Stimulated activated CD4-positive, alpha-beta T cell treated with anti-CD3 and anti-CD28 coated beads, Interleukin-2, amount 100 ng/mL, for 24 hours (primary cell): ENCODE data around the gene PRR29.
A peak's percentile ranks its signal among the peaks of the same experiment; 100 is the strongest.
"Not testable (repeated sequence)": the region's sequence is repeated elsewhere in the genome, so short reads cannot be mapped to it uniquely, and the experiment has no call there.

Experiments
- DNase-seq, 2 donors: peaks; one replicate each; pipeline ENCODE4 v3.0.0-alpha.2; 2020

PRR29 gene

DNA sequence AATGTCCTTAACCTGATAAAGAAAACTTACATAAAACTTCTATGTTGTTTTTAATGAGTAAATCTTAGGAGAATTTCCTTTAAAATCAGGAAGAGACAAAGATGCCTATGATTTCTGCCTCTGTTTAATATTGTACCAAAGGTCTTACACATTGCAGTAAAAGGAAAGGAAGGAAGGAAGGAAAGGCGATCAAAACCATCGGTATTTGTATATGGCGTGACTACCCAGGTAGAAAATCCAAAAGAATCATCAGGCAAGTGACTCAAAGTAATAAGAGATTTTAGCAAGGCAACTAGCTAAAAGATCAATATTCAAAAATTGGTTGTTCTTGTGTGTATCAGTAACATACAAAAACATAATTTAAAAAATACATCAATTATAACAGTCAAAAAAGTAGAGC, 18.8 kb downstream of the PRR29 start:
- DNase-seq: no peak

DNA sequence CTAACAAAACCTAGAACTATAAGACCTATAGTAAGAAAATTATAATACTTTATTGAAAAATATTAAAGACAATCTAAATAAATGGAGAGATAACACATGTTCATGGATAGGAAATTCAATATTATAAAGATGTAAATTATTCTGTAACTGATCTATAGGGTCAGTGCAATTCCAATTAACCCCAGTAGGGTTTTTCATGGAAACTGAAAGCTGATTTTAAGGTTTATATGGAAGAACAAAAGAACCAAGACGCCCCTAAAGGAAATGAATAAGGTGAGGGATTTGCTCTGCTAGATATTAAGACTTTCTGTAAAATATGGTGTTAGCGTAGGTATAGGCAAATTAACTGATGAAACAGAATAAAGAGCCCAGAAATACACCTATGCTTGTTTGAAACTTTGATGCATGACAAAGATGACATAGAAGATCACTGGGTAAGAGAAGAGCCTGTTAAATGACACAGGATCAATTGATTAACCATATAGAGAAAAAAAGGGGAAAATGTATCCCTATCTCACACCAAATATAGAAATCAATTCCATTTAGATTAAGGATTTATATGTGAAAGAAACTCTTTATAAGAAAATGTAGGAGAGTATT, 19.3 kb downstream of the PRR29 start:
- DNase-seq: no peak

DNA sequence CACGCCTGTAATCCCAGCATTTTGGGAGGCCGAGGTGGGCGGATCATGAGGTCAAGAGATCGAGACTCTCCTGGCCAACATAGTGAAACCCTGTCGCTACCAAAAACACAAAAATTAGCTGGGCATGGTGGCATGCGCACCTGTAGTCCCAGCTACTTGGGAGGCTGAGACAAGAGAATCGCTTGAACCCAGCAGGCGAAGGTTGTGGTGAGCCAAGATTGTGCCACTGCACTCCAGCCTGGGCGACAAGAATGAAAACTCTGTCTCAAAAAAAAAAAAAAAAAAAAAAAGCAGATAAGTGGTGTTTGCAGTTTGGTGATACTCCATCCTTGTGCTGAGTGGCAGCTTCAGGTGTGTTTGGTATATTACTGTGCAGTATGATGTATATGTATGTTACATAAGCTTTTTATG, 21.4 kb downstream of the PRR29 start:
- DNase-seq: not testable (repeated sequence)

GRCh38 chr17:64020056-64020766, 22.1 kb downstream of the PRR29 start, which contains the start of gene ICAM2:
Gene ICAM2 (minus strand): TSS chr17:64020633. CDS start chr17:64006691, 13,942 bp downstream.
- DNase-seq: peak; percentile 80 to 85

DNA sequence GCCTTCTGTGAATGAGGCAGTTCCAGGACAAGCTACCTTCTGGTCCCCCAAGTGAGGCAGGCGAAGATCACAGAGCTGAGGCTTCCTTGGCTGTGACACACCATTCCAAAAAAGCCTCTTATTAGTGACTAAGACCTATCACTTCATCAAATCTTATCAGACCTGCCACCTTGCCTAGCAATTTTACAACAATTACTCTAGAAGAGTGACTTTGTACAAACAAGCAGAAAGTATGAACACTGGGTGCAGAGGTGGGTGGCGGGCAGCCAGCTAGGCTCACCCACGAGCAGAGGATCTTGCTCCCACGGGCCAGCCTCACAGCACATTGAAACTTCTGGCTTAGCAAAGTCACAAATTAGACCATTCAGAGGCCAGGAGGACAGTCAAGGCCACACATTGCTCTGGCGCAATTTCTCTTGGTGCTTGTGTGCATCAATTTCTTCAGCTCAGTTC, 24.5 kb downstream of the PRR29 start:
- DNase-seq: no peak

GRCh38 chr17:64024215-64024654, 26.1 kb downstream of the PRR29 start:
- DNase-seq: no peak

- peak; percentile 45 to 51 for DNase-seq
These were observed 26.9 kb downstream of the PRR29 start for GRCh38 chr17:64024781-64025731.

GRCh38 chr17:64025732-64026294, 27.7 kb downstream of the PRR29 start:
- peak; percentile 87 for DNase-seq

DNA sequence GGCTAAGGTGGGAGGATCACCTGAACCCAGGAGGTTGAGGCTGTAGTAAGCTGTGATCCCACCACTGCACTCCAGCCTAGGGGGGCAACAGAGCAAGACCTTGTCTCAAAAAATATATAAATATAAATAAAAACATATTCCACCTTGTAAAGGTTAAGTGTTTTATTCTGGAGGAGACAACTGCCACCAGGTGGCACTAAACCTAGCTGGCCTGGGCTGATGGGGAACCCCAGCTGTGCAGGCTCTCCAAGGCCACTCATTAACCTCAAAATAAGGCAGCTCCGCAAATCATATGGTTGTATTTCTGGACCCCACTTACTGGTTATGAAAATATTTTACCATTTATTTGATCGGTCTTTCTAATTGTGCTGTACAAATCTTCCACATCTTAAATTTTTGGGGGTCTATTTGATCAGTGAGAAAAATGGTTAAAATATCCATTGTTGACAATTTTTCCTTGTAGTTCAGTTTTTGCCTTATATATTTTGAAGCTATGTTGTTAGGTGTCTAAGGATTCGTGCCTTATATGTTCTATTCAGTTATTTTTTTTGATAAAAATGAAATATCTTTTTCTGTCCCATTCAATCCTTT, 30.8 kb downstream of the PRR29 start:
- DNase-seq: peak; percentile 76 to 78

GRCh38 chr17:64032081-64032480, 33.9 kb downstream of the PRR29 start:
- DNase-seq: no peak

- DNase-seq: no peak
These were observed 38.2 kb downstream of the PRR29 start for GRCh38 chr17:64036198-64036922.

DNA sequence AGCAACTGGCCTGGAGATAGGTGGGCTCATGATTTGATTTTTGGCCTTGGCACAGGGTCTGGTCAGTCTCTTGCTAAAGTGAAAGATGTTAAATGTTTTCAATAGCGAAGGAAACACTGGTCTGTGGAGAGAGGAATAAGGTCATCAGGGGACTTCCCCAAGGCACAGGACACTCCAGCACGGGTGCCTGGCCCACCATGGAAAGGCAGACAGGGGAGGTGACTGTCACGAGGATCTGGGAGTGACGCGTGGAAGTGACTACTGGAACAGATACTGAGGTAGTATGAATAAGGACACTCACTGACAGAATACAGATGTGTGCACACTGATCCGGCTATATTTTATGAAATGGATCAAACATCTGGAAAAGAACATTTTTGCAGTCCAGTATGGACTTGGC, 39.0 kb downstream of the PRR29 start:
- DNase-seq: no peak

DNA sequence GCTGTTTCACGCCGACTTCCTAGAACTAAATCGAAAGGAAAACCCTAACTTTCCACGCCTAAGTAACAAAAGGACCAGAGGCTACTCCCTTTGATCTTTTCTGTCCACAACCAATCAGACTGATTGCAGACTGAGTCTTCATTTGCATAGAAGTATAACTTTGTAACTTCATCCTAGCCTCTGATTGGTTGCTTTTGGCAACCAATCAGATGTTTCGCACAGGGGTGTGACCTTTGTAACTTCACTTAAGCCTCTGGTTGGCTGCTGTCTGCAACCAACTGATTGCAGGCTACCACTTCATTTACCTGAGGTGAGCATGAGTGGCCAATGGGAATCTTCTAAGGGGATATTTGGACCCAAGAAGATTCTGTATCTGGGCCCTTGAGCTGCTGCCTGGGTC, 39.7 kb downstream of the PRR29 start:
- no peak for DNase-seq

GRCh38 chr17:64038331-64039105, 40.4 kb downstream of the PRR29 start:
- DNase-seq: no peak

GRCh38 chr17:64039106-64039400, 40.9 kb downstream of the PRR29 start:
- DNase-seq: no peak

- DNase-seq: no peak
These were observed 42.1 kb downstream of the PRR29 start for GRCh38 chr17:64040206-64040605.

DNA sequence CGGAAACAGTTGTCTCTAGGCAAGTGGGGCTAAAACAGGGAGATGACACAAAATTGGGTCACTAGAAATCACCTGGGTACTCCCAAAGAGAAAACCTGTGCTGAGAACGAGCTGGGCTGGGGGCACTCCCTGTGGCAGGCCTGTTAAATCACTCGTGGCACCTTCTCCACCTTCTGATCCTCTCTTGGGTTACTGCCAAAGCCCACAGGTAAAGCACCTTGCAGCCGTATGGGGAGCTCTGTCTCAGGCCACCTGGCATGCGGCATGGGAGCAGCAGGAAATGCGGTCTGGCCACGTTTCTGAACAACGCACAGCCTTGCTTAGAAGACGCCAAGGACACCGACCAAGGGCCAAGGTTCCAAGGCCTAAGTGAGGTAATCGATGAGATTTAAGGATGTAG, 43.8 kb downstream of the PRR29 start:
- DNase-seq: no peak

- DNase-seq: no peak
These were observed 44.7 kb downstream of the PRR29 start for GRCh38 chr17:64042700-64043485.

- no peak for DNase-seq
These were observed 47.0 kb downstream of the PRR29 start for GRCh38 chr17:64045176-64045575.

DNA sequence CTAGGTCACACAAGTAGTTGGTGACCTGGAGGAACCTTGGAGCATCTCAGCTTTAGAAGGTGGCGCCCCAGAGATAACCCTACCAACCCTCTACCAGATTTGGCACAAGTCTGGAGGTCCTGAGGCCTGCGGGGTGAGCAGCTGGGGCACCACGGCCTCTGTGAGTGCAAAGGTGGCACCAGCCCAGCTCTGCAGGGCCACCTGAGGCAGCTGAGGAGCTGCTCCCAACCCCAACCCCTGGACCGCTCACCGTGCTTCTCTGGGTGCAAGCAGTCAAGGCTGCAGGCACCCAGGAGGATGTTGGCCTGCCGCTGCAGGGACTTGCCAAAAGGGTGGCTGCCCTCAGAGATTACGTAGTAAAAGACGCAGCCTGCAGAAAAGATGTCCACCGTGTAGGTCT, 50.7 kb downstream of the PRR29 start:
- DNase-seq: no peak
